Frontal cortex (tissue), 1 donor: ENCODE measurements around the gene MAP3K3. TPM values are rescaled to one million over a fixed set of nuclear protein-coding genes. Genes with fewer than 3 reads are reported as not detected.

ENCODE experiments used
- small RNA-seq: library from RNA; depleted of rRNA; stranded (forward); fragments of <200 nt; gene quantifications from one replicate; pipeline ENCODE3, GENCODE V24; 2014
- total RNA-seq: library from RNA; depleted of rRNA; stranded (reverse); fragments of >200 nt; gene quantifications from one replicate; pipeline ENCODE4 v1.2.3, GENCODE V29; 2014

Gene MAP3K3
- total RNA-seq, 1 donor from 2014 or later: 17.1 TPM

Small RNA genes within 50 kb of the gene (small RNA-seq; reads per million reads assigned to genes)
- gene RNU6-288P: not detected

Other genes starting within 250 kb of the MAP3K3 start
- 15.9 TPM for gene CYB561, start 176.1 kb upstream of the MAP3K3 start, total RNA-seq
- gene ACE, start 145.4 kb upstream of the MAP3K3 start, total RNA-seq: 4.5 TPM
- not detected for gene KCNH6, start 99.1 kb upstream of the MAP3K3 start, total RNA-seq
- gene DCAF7, start 71.9 kb upstream of the MAP3K3 start, total RNA-seq: 26.1 TPM
- gene TACO1, start 21.5 kb upstream of the MAP3K3 start, total RNA-seq: 6.1 TPM
- gene LIMD2, start 77.7 kb downstream of the MAP3K3 start, total RNA-seq: 19.2 TPM
- gene STRADA, start 119.4 kb downstream of the MAP3K3 start, total RNA-seq: 19.6 TPM
- gene CCDC47, start 151.2 kb downstream of the MAP3K3 start, total RNA-seq: 49.3 TPM
- 64.0 TPM for gene DDX42, start 151.8 kb downstream of the MAP3K3 start, total RNA-seq
- gene PSMC5, start 205.0 kb downstream of the MAP3K3 start, total RNA-seq: 47.3 TPM
- gene FTSJ3, start 205.2 kb downstream of the MAP3K3 start, total RNA-seq: 34.6 TPM
- 9.4 TPM for gene SMARCD2, start 220.3 kb downstream of the MAP3K3 start, total RNA-seq